DOHH2 (cell line): ENCODE measurements around the gene KCNJ1.

Experiments used
- H3F3A ChIP-seq: fragments of 200-600 bp; sonication (generic), shearing (Covaris generic); 2 replicates; pipeline ENCODE4 v1.6.0; 2016; ENCODE audit warnings: antibody characterized with exemption, mild to moderate bottlenecking; ENCODE audit not compliant: control insufficient read depth, insufficient read depth
- H3K27ac ChIP-seq: fragments of 200-600 bp; sonication (generic); 2 replicates; pipeline ENCODE4 v1.5.1; 2014; ENCODE audit warnings: low read depth, mild to moderate bottlenecking, low read length, moderate library complexity
- H3K27me3 ChIP-seq: fragments of 200-600 bp; sonication (generic); 2 replicates; pipeline ENCODE4 v1.6.1; 2014; ENCODE audit warnings: mild to moderate bottlenecking, low read length, mixed read lengths; ENCODE audit not compliant: control insufficient read depth
- H3K36me3 ChIP-seq: fragments of 200-600 bp; sonication (generic); 2 replicates; pipeline ENCODE4 v1.6.1; 2014; ENCODE audit warnings: mild to moderate bottlenecking, low read length, moderate library complexity, mixed read lengths; ENCODE audit not compliant: control insufficient read depth
- H3K4me1 ChIP-seq: fragments of 200-600 bp; sonication (generic); 2 replicates; pipeline ENCODE4 v1.6.1; 2014; ENCODE audit warnings: mild to moderate bottlenecking, low read length, mixed read lengths; ENCODE audit not compliant: control insufficient read depth
- H3K4me2 ChIP-seq: fragments of 200-600 bp; sonication (generic); 2 replicates; pipeline ENCODE4 v1.6.0; 2014; ENCODE audit warnings: mild to moderate bottlenecking, low read length, moderate library complexity
- H3K4me3 ChIP-seq: fragments of 200-600 bp; sonication (generic); 2 replicates; pipeline ENCODE4 v1.5.1; 2014; ENCODE audit warnings: mild to moderate bottlenecking, low read length, mixed read lengths
- H3K79me2 ChIP-seq: fragments of 200-600 bp; sonication (generic); 2 replicates; pipeline ENCODE4 v1.6.1; 2014; ENCODE audit warnings: mild to moderate bottlenecking, low read length, mixed read lengths; ENCODE audit not compliant: control insufficient read depth
- H3K9me2 ChIP-seq: fragments of 200-600 bp; sonication (generic); replicated peaks from 2 replicates; pipeline ENCODE4 v1.6.1; 2014; ENCODE audit warnings: mild to moderate bottlenecking, low read length, mixed read lengths; ENCODE audit not compliant: control insufficient read depth
- H3K9me3 ChIP-seq: fragments of 200-600 bp; sonication (generic); 2 replicates; pipeline ENCODE4 v1.6.1; 2014; ENCODE audit warnings: antibody characterized with exemption, low read length, mixed read lengths; ENCODE audit not compliant: control insufficient read depth, insufficient read depth
- H4K20me1 ChIP-seq: fragments of 200-600 bp; sonication (generic); 2 replicates; pipeline ENCODE4 v1.6.0; 2014; ENCODE audit warnings: low read depth, mild to moderate bottlenecking, antibody characterized with exemption, low read length, moderate library complexity; ENCODE audit not compliant: control insufficient read depth, insufficient read depth
- CTCF ChIP-seq: fragments of 200-600 bp; sonication (generic); IDR thresholded peaks from one replicate; pipeline ENCODE4 v1.5.1; 2014; ENCODE audit warnings: antibody characterized with exemption, mild to moderate bottlenecking, low read depth, low read length; ENCODE audit not compliant: poor library complexity, severe bottlenecking
- EZH2phosphoT487 ChIP-seq: fragments of 200-600 bp; sonication (generic); IDR thresholded peaks from 2 replicates; pipeline ENCODE4 v1.6.1; 2017; ENCODE audit warnings: borderline replicate concordance, mild to moderate bottlenecking, antibody characterized with exemption, low read length, moderate library complexity, mixed read lengths

Gene KCNJ1

GRCh38 chr11:128827191-128827893, 39.8 kb downstream of the KCNJ1 start:
- Histone ChIP-seq H3K9me3 (no peaks in the 10 kb centered on the region), H3F3A (0 out of 2 replicates have a peak, but pooled peaks cover 3% of the 10 kb centered on the region), H3K4me3 (no peak overlapping the region), H3K36me3 (no peaks in the 10 kb centered on the region; the same call in 1 of the 2 replicates), H3K27me3 (no peaks in the 10 kb centered on the region), H3K27ac (no peak overlapping the region), H4K20me1 (no peaks in the 10 kb centered on the region), H3K9me2 (no peaks in the 10 kb centered on the region), H3K79me2 (no peaks in the 10 kb centered on the region), H3K4me2 (no peak overlapping the region), H3K4me1 (peaks cover 30% of the 10 kb centered on the region)
- TF ChIP-seq CTCF (no peak), EZH2phosphoT487 (no peak)

- Histone ChIP-seq H3K9me3 (no peaks in the 10 kb centered on the region), H3K4me2 (no peak overlapping the region), H3K27ac (no peak overlapping the region), H4K20me1 (no peaks in the 10 kb centered on the region), H3K9me2 (no peaks in the 10 kb centered on the region), H3K36me3 (no peaks in the 10 kb centered on the region), H3K4me3 (no peak overlapping the region), H3K4me1 (peaks cover 9% of the 10 kb centered on the region), H3K79me2 (no peaks in the 10 kb centered on the region), H3K27me3 (no peaks in the 10 kb centered on the region), H3F3A (no peaks in the 10 kb centered on the region)
- no peak for TF ChIP-seq EZH2phosphoT487
- TF ChIP-seq CTCF = no peak
Measured at GRCh38 chr11:128825050-128825784, 41.9 kb downstream of the KCNJ1 start.

GRCh38 chr11:128824191-128825049, 42.7 kb downstream of the KCNJ1 start:
- H3K79me2 ChIP-seq = no peaks in the 10 kb centered on the region
- no peak overlapping the region for H3K27ac ChIP-seq
- no peak overlapping the region for H3K4me2 ChIP-seq
- H3K4me3 ChIP-seq = no peak overlapping the region
- H3K36me3 ChIP-seq = no peaks in the 10 kb centered on the region
- no peaks in the 10 kb centered on the region for H3K9me2 ChIP-seq
- peaks cover under 1% of the 10 kb centered on the region for H3K4me1 ChIP-seq
- no peaks in the 10 kb centered on the region for H4K20me1 ChIP-seq
- TF ChIP-seq EZH2phosphoT487 = no peak
- no peak for TF ChIP-seq CTCF
- no peaks in the 10 kb centered on the region for H3K27me3 ChIP-seq
- no peaks in the 10 kb centered on the region for H3F3A ChIP-seq
- no peaks in the 10 kb centered on the region for H3K9me3 ChIP-seq
